Caco-2 (cell line): Measurements from ENCODE around the gene MED12L. TPM values are rescaled to one million over a fixed set of nuclear protein-coding genes. Genes with fewer than 3 reads are reported as not detected.

Experiments used
- BruUV-seq: library from RNA; stranded (reverse); fragments of 400-500 nt; replicated peaks from 2 replicates; lab custom pipeline; 2021; lab: Mats Ljungman, UMichigan
- CTCF ChIA-PET: fragments of 300-600 bp; sonication (Branson Sonifier 250); formaldehyde crosslinking; loops from one replicate; lab custom pipeline; 2022; ENCODE audit warnings: antibody characterized with exemption; lab: Charles Lee
- POLR2A ChIA-PET: fragments of 300-600 bp; sonication (Branson Sonifier 250); formaldehyde crosslinking; loops from one replicate; lab custom pipeline; 2022; ENCODE audit warnings: antibody characterized with exemption; lab: Charles Lee
- DNase-seq, 2 experiments: peaks; one replicate each; pipeline versions ENCODE4 v3.0.0 to v3.0.0-alpha.2; 2020 to 2022
- H3K27me3 ChIP-seq: replicated peaks from 2 replicates; pipeline ENCODE4 v1.6.0; 2011; ENCODE audit warnings: low read length; ENCODE audit not compliant: control insufficient read depth, insufficient read depth
- H3K36me3 ChIP-seq: 2 replicates; pipeline ENCODE4 v1.5.1; 2011; ENCODE audit warnings: low read length; ENCODE audit not compliant: control insufficient read depth, insufficient read depth
- H3K4me1 ChIP-seq: fragments of 250-450 bp; sonication (Bioruptor Pico); 2 replicates; pipeline ENCODE4 v1.5.1; 2020; ENCODE audit warnings: mild to moderate bottlenecking
- H3K4me3 ChIP-seq: 2 replicates; pipeline ENCODE4 v1.5.1; 2011; ENCODE audit warnings: low read depth, mild to moderate bottlenecking, control low read depth, low read length
- H3K9me3 ChIP-seq: fragments of 250-450 bp; sonication (Bioruptor Pico); 2 replicates; pipeline ENCODE4 v1.5.1; 2020; ENCODE audit warnings: mild to moderate bottlenecking, moderate library complexity
- H3K27ac Mint-ChIP-seq: one replicate; pipeline ENCODE4 v1.8.0; 2022; ENCODE audit warnings: mixed read lengths; ENCODE audit not compliant: unreplicated experiment
- H3K27me3 Mint-ChIP-seq: one replicate; pipeline ENCODE4 v1.8.0; 2022; ENCODE audit warnings: mixed read lengths; ENCODE audit not compliant: insufficient read depth, unreplicated experiment
- H3K36me3 Mint-ChIP-seq: one replicate; pipeline ENCODE4 v1.8.0; 2022; ENCODE audit warnings: mild to moderate bottlenecking, mixed read lengths; ENCODE audit not compliant: insufficient read depth, unreplicated experiment
- H3K4me1 Mint-ChIP-seq: one replicate; pipeline ENCODE4 v1.8.0; 2022; ENCODE audit warnings: low read depth, mixed read lengths; ENCODE audit not compliant: unreplicated experiment
- H3K4me3 Mint-ChIP-seq: one replicate; pipeline ENCODE4 v1.8.0; 2022; ENCODE audit warnings: mild to moderate bottlenecking, moderate library complexity, mixed read lengths; ENCODE audit not compliant: unreplicated experiment
- H3K9me3 Mint-ChIP-seq: one replicate; pipeline ENCODE4 v1.8.0; 2022; ENCODE audit warnings: mixed read lengths; ENCODE audit not compliant: unreplicated experiment
- intact Hi-C: fragments of 100-400 bp; cut with micrococcal nuclease; formaldehyde crosslinking; loops from one replicate; pipeline ENCODE4 v1.10.0; 2022; ENCODE audit not compliant: unreplicated experiment
- total RNA-seq: library from RNA; stranded (reverse); gene quantifications from 2 replicates; pipeline ENCODE4 v1.2.3, GENCODE V29; 2022
- TF ChIP-seq, protein P1 (sequence below), 2 experiments: fragments of 200-600 bp in 1 of 2; IDR thresholded peaks; 1 replicate in 1 of 2; 2 replicates in 1 of 2; pipeline versions ENCODE4 v1.5.1 to v1.8.0; 2011 to 2022; ENCODE audit warnings: antibody characterized with exemption in 1 of 2, control low read depth in 1 of 2, inconsistent platforms in 1 of 2, low read depth in 1 of 2, low read length in 1 of 2, mild to moderate bottlenecking in 1 of 2, moderate library complexity in 1 of 2; ENCODE audit not compliant: insufficient read depth in 1 of 2, severe bottlenecking in 1 of 2, unreplicated experiment in 1 of 2

Gene MED12L
- total RNA-seq, 1 experiment from 2014 or later: 21.5 TPM

DNA sequence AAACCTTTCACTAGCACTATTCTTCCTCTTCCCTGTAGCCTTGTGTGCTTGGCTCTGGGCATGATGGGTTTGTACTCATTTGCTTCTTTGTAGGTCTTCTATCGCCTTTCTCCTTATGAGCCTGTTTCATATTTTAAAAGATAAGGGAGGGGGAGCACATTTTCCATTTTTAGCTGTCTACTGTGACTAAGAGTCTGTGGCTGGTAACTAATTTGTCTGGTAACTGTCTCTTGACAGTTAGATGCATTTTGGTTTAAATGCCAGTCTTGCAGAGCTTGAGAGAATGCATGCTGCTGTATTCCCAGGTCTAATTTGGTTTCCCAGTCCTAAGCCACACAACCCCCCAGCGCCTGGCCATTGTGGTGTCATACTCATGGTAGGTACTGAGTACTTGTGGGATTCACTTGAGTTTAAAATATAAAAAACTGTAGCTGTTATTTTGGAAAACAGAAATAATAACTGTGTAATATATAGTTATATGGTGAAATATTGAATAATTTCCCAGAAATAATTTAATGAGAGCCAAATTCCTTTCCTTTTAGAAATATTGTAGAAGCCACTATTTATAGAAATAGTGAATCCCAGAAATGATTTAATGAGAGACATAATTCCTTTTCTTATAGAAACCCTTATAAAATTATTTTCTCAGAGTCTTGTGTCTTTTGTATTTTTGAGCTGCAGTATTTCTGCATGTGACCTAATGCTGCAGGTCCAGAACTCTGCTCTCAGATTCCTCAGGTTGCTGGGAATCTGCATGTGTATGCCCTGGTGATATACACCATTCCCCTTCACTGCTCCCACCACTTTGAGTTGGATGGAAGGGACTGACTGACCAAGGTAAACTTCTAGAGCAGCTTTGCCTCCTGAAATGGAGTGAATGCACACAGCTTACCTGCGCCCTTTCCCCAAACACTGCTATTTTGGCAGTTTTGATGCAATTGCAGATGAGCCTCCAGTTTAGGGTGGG lies 131.5 kb downstream of the MED12L start:
- no peak overlapping the region for H3K27ac Mint-ChIP-seq

DNA sequence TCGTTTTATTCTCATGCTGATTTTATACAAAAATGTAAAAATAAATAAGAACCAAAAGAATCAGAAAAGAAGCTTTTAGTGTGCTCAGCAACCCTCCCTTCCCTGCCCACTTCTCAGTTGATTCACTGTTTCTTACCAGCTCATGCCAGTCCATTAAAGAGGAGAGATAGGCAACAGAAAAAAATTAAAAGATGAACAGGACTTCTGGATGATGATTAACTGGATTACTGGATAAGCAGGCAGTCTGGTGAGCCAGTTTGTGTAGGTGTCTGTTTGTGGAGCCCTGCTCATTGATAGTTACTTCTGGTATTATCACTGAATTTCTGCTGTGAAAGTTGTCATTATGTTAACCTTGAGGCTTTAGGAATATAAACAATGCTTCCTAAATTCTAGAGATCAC lies 132.7 kb downstream of the MED12L start:
- Mint-ChIP-seq H3K36me3 (peaks cover 23% of the 10 kb centered on the region), H3K4me1 (peaks cover 7% of the 10 kb centered on the region), H3K27ac (no peak overlapping the region), H3K9me3 (peaks cover 25% of the 10 kb centered on the region), H3K4me3 (no peak overlapping the region), H3K27me3 (no peaks in the 10 kb centered on the region)
- intact Hi-C loops: no loop called here
- ChIA-PET CTCF (no interaction called here), POLR2A (no interaction called here)
- H3K9me3 ChIP-seq: 0 out of 2 replicates have a peak, but pooled peaks cover 9% of the 10 kb centered on the region
- H3K27me3 ChIP-seq: no peaks in the 10 kb centered on the region
- TF ChIP-seq, protein P1, sequence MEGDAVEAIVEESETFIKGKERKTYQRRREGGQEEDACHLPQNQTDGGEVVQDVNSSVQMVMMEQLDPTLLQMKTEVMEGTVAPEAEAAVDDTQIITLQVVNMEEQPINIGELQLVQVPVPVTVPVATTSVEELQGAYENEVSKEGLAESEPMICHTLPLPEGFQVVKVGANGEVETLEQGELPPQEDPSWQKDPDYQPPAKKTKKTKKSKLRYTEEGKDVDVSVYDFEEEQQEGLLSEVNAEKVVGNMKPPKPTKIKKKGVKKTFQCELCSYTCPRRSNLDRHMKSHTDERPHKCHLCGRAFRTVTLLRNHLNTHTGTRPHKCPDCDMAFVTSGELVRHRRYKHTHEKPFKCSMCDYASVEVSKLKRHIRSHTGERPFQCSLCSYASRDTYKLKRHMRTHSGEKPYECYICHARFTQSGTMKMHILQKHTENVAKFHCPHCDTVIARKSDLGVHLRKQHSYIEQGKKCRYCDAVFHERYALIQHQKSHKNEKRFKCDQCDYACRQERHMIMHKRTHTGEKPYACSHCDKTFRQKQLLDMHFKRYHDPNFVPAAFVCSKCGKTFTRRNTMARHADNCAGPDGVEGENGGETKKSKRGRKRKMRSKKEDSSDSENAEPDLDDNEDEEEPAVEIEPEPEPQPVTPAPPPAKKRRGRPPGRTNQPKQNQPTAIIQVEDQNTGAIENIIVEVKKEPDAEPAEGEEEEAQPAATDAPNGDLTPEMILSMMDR (IDR thresholded peaks at IDR 0.05; ENCODE audit: insufficient read depth in 1 of 2, low read depth in 1 of 2, low read length in 1 of 2, severe bottlenecking in 1 of 2, unreplicated experiment in 1 of 2): no peak
- no peak overlapping the region for H3K4me3 ChIP-seq
- no peaks in the 10 kb centered on the region for H3K36me3 ChIP-seq
- H3K4me1 ChIP-seq: no peaks in the 10 kb centered on the region
- no TSS peak for BruUV-seq
- DNase-seq: no peak

More for the DNA sequence above, 131.5 kb downstream of the MED12L start:
- no peaks in the 10 kb centered on the region for H3K36me3 ChIP-seq
- Mint-ChIP-seq H3K9me3 (peaks cover 15% of the 10 kb centered on the region), H3K36me3 (peaks cover 16% of the 10 kb centered on the region), H3K27me3 (no peaks in the 10 kb centered on the region), H3K4me1 (peaks cover 7% of the 10 kb centered on the region), H3K4me3 (no peak overlapping the region)
- TF ChIP-seq, protein P1 (IDR thresholded peaks at IDR 0.05; ENCODE audit: insufficient read depth in 1 of 2, low read depth in 1 of 2, low read length in 1 of 2, severe bottlenecking in 1 of 2, unreplicated experiment in 1 of 2): no peak
- H3K9me3 ChIP-seq: 0 out of 2 replicates have a peak, but pooled peaks cover 7% of the 10 kb centered on the region
- CTCF ChIA-PET: no interaction called here
- H3K4me1 ChIP-seq: no peaks in the 10 kb centered on the region
- intact Hi-C loops: no loop called here
- H3K4me3 ChIP-seq: no peak overlapping the region
- no peaks in the 10 kb centered on the region for H3K27me3 ChIP-seq
- DNase-seq: no peak
- no TSS peak for BruUV-seq
- POLR2A ChIA-PET: no interaction called here

DNA sequence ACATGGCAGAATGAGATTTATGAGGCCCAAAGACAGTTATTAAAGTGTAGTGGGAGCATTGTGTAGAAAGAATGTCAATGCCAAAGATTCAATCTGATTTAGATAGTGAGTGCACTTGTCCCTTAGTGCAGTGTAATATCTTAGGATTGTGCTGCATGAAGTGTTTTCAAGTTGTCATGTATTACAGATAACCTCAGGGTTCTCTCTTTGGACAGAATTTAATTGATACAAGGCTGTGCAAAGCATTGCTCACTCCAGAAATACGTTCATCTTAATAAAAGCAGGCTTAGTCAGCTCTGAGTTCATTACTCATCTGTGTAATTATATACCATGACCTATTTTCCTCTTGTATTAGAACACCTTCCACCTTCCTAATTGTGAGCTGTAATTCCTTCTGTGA lies 133.6 kb downstream of the MED12L start:
- Mint-ChIP-seq H3K27me3 (no peaks in the 10 kb centered on the region), H3K9me3 (peaks cover 25% of the 10 kb centered on the region), H3K4me3 (no peak overlapping the region), H3K4me1 (peaks cover 7% of the 10 kb centered on the region), H3K27ac (no peak overlapping the region), H3K36me3 (peaks cover 23% of the 10 kb centered on the region)
- Histone ChIP-seq H3K9me3 (0 out of 2 replicates have a peak, but pooled peaks cover 9% of the 10 kb centered on the region), H3K4me3 (no peak overlapping the region), H3K4me1 (no peaks in the 10 kb centered on the region), H3K27me3 (no peaks in the 10 kb centered on the region), H3K36me3 (no peaks in the 10 kb centered on the region)
- intact Hi-C loops: no loop called here
- DNase-seq: no peak
- TF ChIP-seq, protein P1 (IDR thresholded peaks at IDR 0.05; ENCODE audit: insufficient read depth in 1 of 2, low read depth in 1 of 2, low read length in 1 of 2, severe bottlenecking in 1 of 2, unreplicated experiment in 1 of 2): no peak
- ChIA-PET CTCF (no interaction called here), POLR2A (no interaction called here)
- no TSS peak for BruUV-seq
